K562 (cell line): ENCODE data around the gene USP12. TPM values are rescaled to one million over a fixed set of nuclear protein-coding genes. Genes with fewer than 3 reads are reported as not detected.

Experiments used
- ATAC-seq: fragments of 200-7000 bp; cut with Tn5 transposase; 3 replicates; pipeline ENCODE4 v1.9.1; 2020; ENCODE audit warnings: moderate library complexity
- BruUV-seq: library from RNA; stranded (reverse); fragments of 400-500 nt; replicated peaks from 2 replicates; lab custom pipeline; 2021; lab: Mats Ljungman, UMichigan
- CTCF ChIA-PET: fragments of 300-600 bp; formaldehyde crosslinking; extraction: SDS; loops from one replicate; lab custom pipeline; 2021; ENCODE audit warnings: low intra/inter-chr PET ratio; lab: Yijun Ruan, JAX
- POLR2A ChIA-PET: fragments of 300-600, 350-650 bp; sonication (Branson Sonifier 250); formaldehyde crosslinking; extraction: SDS; loops from one replicate; lab custom pipeline; 2021; ENCODE audit warnings: antibody characterized with exemption, inconsistent platforms; lab: Yijun Ruan, JAX
- DNase-seq, 4 experiments: peaks; one replicate each; pipeline versions ENCODE4 v3.0.0 to v3.0.0-alpha.2; 2011 to 2018; ENCODE audit warnings: low spot score in 3 of 4, mixed read lengths in 3 of 4; ENCODE audit errors: extremely low read depth in 1 of 4
- FAIRE-seq: peaks from 2 replicates; lab custom pipeline; 2011; peaks lifted over from hg19 to GRCh38; lab: Jason Lieb, UNC
- H2AFZ ChIP-seq: 2 replicates; pipeline ENCODE4 v1.6.0; 2011; ENCODE audit warnings: low read depth, low read length, control low read depth, inconsistent platforms
- H3K27ac ChIP-seq: fragments of 200-600 bp; 3 replicates; pipeline ENCODE4 v1.8.0; 2011; ENCODE audit warnings: low read depth, mild to moderate bottlenecking, control low read depth, inconsistent platforms, low read length, moderate library complexity, mixed read lengths; ENCODE audit errors: extremely low read depth
- H3K27me3 ChIP-seq, 2 experiments: fragments of 300-600 bp in 1 of 2; 2 replicates in 1 of 2; 3 replicates in 1 of 2; pipeline versions ENCODE4 v1.6.0 to v1.8.0; 2011; ENCODE audit warnings: inconsistent platforms in 2 of 2, low read length in 2 of 2, mild to moderate bottlenecking in 1 of 2, mixed read lengths in 1 of 2, moderate library complexity in 1 of 2; ENCODE audit not compliant: control insufficient read depth in 2 of 2, insufficient read depth in 2 of 2
- H3K36me3 ChIP-seq: fragments of 300-600 bp; 3 replicates; pipeline ENCODE4 v1.8.0; 2011; ENCODE audit warnings: mild to moderate bottlenecking, low read length, inconsistent platforms; ENCODE audit not compliant: control insufficient read depth, insufficient read depth
- H3K4me1 ChIP-seq, 2 experiments: fragments of 200-600 bp in 1 of 2; replicated peaks in 1 of 2; 2 replicates in 1 of 2; 3 replicates in 1 of 2; pipeline versions ENCODE4 v1.5.1 to v1.8.0; 2011; ENCODE audit warnings: inconsistent platforms in 2 of 2, low read length in 2 of 2, mild to moderate bottlenecking in 1 of 2, mixed read lengths in 1 of 2, moderate library complexity in 1 of 2; ENCODE audit not compliant: control insufficient read depth in 2 of 2, insufficient read depth in 2 of 2
- H3K4me2 ChIP-seq: 2 replicates; pipeline ENCODE4 v1.6.1; 2011; ENCODE audit warnings: low read length, control low read depth, inconsistent platforms, mixed read lengths; ENCODE audit not compliant: insufficient read depth
- H3K4me3 ChIP-seq: fragments of 200-600 bp; sonication (generic), shearing (Covaris generic); 2 replicates; pipeline ENCODE4 v1.5.1; 2016; ENCODE audit warnings: control low read depth, inconsistent platforms
- H3K79me2 ChIP-seq: fragments of 200-600 bp; 3 replicates; pipeline ENCODE4 v1.8.0; 2011; ENCODE audit warnings: low read length, inconsistent platforms; ENCODE audit not compliant: control insufficient read depth, insufficient read depth
- H3K9ac ChIP-seq, 2 experiments: 2 replicates each; pipeline versions ENCODE4 v1.6.0 to v1.6.1; 2011; ENCODE audit warnings: low read depth in 2 of 2, low read length in 2 of 2, control low read depth in 1 of 2, inconsistent platforms in 1 of 2, mild to moderate bottlenecking in 1 of 2, mixed read lengths in 1 of 2; ENCODE audit not compliant: insufficient read depth in 1 of 2
- H3K9me1 ChIP-seq: one replicate; pipeline ENCODE4 v1.6.0; 2011; ENCODE audit warnings: inconsistent platforms, mild to moderate bottlenecking, low read length, moderate library complexity; ENCODE audit not compliant: control insufficient read depth, insufficient read depth
- H3K9me3 ChIP-seq: replicated peaks from 2 replicates; pipeline ENCODE4 v1.5.1; 2011; ENCODE audit warnings: low read depth, low read length, inconsistent platforms; ENCODE audit not compliant: control insufficient read depth, insufficient read depth
- H4K20me1 ChIP-seq: replicated peaks from 2 replicates; pipeline ENCODE4 v1.6.1; 2011; ENCODE audit warnings: low read length, inconsistent platforms, mixed read lengths; ENCODE audit not compliant: control insufficient read depth, insufficient read depth
- MEIS2 ChIP-seq: fragments of 450-650 bp; IDR thresholded peaks from 2 replicates; pipeline ENCODE4 v1.6.1; 2014; ENCODE audit warnings: mild to moderate bottlenecking; ENCODE audit not compliant: partially characterized antibody
- PBX2 ChIP-seq, 2 experiments: IDR thresholded peaks in 1 of 2; conservative IDR thresholded peaks in 1 of 2; 2 replicates each; pipeline ENCODE4 v1.6.1; 2016; ENCODE audit warnings: low read depth in 2 of 2, mild to moderate bottlenecking in 1 of 2, missing compliant biosample characterization in 1 of 2, missing genetic modification characterization in 1 of 2, moderate library complexity in 1 of 2
- POLR2B ChIP-seq: fragments of 450-650 bp; IDR thresholded peaks from 2 replicates; pipeline ENCODE4 v1.6.1; 2018; ENCODE audit warnings: low read depth; ENCODE audit not compliant: partially characterized antibody
- WGBS: fragments of 100-300 bp; shearing (Covaris generic); methylation state at CpG from one replicate; pipeline ENCODE4 v1.1.6; 2016; ENCODE audit warnings: low coverage, mixed read lengths; ENCODE audit not compliant: insufficient coverage; ENCODE audit errors: missing lambda C conversion rate; 5-methylcytosine and 5-hydroxymethylcytosine counted together
- in situ Hi-C: fragments of 300-500 bp; cut with MboI; formaldehyde crosslinking; loops from 4 replicates; pipeline ENCODE4 v1.15.0; 2018; ENCODE audit warnings: inconsistent platforms, mixed read lengths
- intact Hi-C: fragments of 100-400 bp; cut with micrococcal nuclease; formaldehyde crosslinking; loops from 2 replicates; pipeline ENCODE4 v1.14.2; 2022
- polyA plus RNA-seq, 8 experiments: library from polyadenylated mRNA; depleted of rRNA in 4 of 8; stranded (reverse) in 5 of 8; unstranded in 3 of 8; fragments of >200 nt; fragmentation: Nextera tagmentation in 2 of 8; fragmentation: Illumina TruSeq in 1 of 8; extraction: Ambion mirVana in 2 of 8; extraction: Trizol in 1 of 8; gene quantifications; 2 replicates each; pipeline versions ENCODE4 v1.2.1 to v1.2.3, GENCODE V29; 2011 to 2014; ENCODE audit warnings: inconsistent platforms in 1 of 8, missing spikeins in 1 of 8
- total RNA-seq, 7 experiments: library from RNA; depleted of rRNA in 6 of 7; stranded (reverse); fragments of >200 nt in 6 of 7; fragmentation: Illumina TruSeq in 2 of 7; extraction: Trizol in 2 of 7; gene quantifications; 2 replicates each; pipeline versions ENCODE4 v1.2.1 to v1.2.3, GENCODE V29; 2011 to 2021; ENCODE audit warnings: low replicate concordance in 1 of 7
- TF ChIP-seq, protein P1 (sequence below): fragments of 450-650 bp; formaldehyde crosslinking; IDR thresholded peaks from 2 replicates; pipeline ENCODE4 v1.4.0; 2022; ENCODE audit warnings: missing genetic modification characterization

The USP12 gene
- total and polyA plus RNA-seq, 9 of the 15 experiments (the other 6 are each of a cell fraction or from before 2014, with no cell fraction given) = 1.8 to 20.5 (median 13.3) TPM

- H4K20me1 ChIP-seq = no peaks in the 10 kb centered on the region
- no peaks in the 10 kb centered on the region for H3K36me3 ChIP-seq
- H3K27ac ChIP-seq = no peak overlapping the region
- H3K9me1 ChIP-seq = no peaks in the 10 kb centered on the region
- H3K9me3 ChIP-seq = no peaks in the 10 kb centered on the region; the same call in 1 of the 2 replicates
- no peak for TF ChIP-seq POLR2B
- TF ChIP-seq PBX2 (CRISPR knock-in tag; IDR thresholded peaks at IDR 0.05; ENCODE audit: low read depth) = no peak
- TF ChIP-seq PBX2 (tag; conservative IDR thresholded peaks at IDR 0.05; ENCODE audit: low read depth) = peak; percentile 76
- TF ChIP-seq, protein P1, sequence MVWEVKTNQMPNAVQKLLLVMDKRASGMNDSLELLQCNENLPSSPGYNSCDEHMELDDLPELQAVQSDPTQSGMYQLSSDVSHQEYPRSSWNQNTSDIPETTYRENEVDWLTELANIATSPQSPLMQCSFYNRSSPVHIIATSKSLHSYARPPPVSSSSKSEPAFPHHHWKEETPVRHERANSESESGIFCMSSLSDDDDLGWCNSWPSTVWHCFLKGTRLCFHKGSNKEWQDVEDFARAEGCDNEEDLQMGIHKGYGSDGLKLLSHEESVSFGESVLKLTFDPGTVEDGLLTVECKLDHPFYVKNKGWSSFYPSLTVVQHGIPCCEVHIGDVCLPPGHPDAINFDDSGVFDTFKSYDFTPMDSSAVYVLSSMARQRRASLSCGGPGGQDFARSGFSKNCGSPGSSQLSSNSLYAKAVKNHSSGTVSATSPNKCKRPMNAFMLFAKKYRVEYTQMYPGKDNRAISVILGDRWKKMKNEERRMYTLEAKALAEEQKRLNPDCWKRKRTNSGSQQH (CRISPR knock-in tag) = no peak
- TF ChIP-seq MEIS2 = peak; percentile 45
- intact Hi-C loops = no loop called here
- DNase-seq (no peak), FAIRE-seq (no peak), ATAC-seq (no peak)
- in situ Hi-C loops = no loop called here
- POLR2A ChIA-PET = interaction anchor here (0.8 kb wide), 1 partner anchor 43 kb away, joined by 3 read pairs; no protein-coding TSS in a partner anchor
- no TSS peak for BruUV-seq
- no peak overlapping the region for H3K4me3 ChIP-seq
- CTCF ChIA-PET = no interaction called here
- peaks cover 5 to 8% of the 10 kb centered on the region in 2 experiments; a peak in 4 of 5 replicates for H3K4me1 ChIP-seq
- no peak overlapping the region; the same call in 1 of the 2 replicates for H3K4me2 ChIP-seq
- H2AFZ ChIP-seq = no peak overlapping the region
- H3K79me2 ChIP-seq = no peaks in the 10 kb centered on the region
- no peak overlapping the region for H3K9ac ChIP-seq
- 33% methylated on average over 2 of the region's 2 CpGs for WGBS
- H3K27me3 ChIP-seq = no peaks in the 10 kb centered on the region
These were observed 28.1 kb upstream of the USP12 start for GRCh38 chr13:27199696-27200095.
